Stimulated activated naive CD8-positive, alpha-beta T cell treated with anti-CD3 and anti-CD28 coated beads, Interleukin-15, Interleukin-2, amounts not matched to agents 100 ng/mL and 50 ng/mL, for 24 hours (primary cell): ENCODE results near the gene ALKBH1.
A peak's percentile ranks its signal among the peaks of the same experiment; 100 is the strongest.
"Not testable (repeated sequence)": the region's sequence is repeated elsewhere in the genome, so short reads cannot be mapped to it uniquely, and the experiment has no call there.

Experiments
- H3K27ac Mint-ChIP-seq: one replicate; pipeline ENCODE4 v1.8.0; 2021; ENCODE audit warnings: mild to moderate bottlenecking, mixed read lengths
- H3K27me3 Mint-ChIP-seq: one replicate; pipeline ENCODE4 v1.8.0; 2021; ENCODE audit warnings: mixed read lengths
- H3K36me3 Mint-ChIP-seq: one replicate; pipeline ENCODE4 v1.8.0; 2021; ENCODE audit warnings: low read depth, mixed read lengths
- H3K4me1 Mint-ChIP-seq: one replicate; pipeline ENCODE4 v1.8.0; 2021; ENCODE audit warnings: low read depth, mixed read lengths
- H3K4me3 Mint-ChIP-seq: one replicate; pipeline ENCODE4 v1.8.0; 2021; ENCODE audit warnings: mild to moderate bottlenecking, mixed read lengths
- H3K9me3 Mint-ChIP-seq: one replicate; pipeline ENCODE4 v1.8.0; 2021; ENCODE audit warnings: mixed read lengths

Gene ALKBH1

GRCh38 chr14:77648520-77649200, 59.2 kb downstream of the ALKBH1 start:
- H3K4me3 Mint-ChIP-seq: no peak overlapping the region
- H3K36me3 Mint-ChIP-seq: no peaks in the 10 kb centered on the region
- H3K27ac Mint-ChIP-seq: no peak overlapping the region
- H3K4me1 Mint-ChIP-seq: no peaks in the 10 kb centered on the region
- H3K27me3 Mint-ChIP-seq: no peaks in the 10 kb centered on the region
- H3K9me3 Mint-ChIP-seq: no peaks in the 10 kb centered on the region

- no peak overlapping the region for H3K27ac Mint-ChIP-seq
- no peak overlapping the region for H3K4me3 Mint-ChIP-seq
- H3K27me3 Mint-ChIP-seq: no peaks in the 10 kb centered on the region
- H3K4me1 Mint-ChIP-seq: no peaks in the 10 kb centered on the region
- H3K9me3 Mint-ChIP-seq: no peaks in the 10 kb centered on the region
- H3K36me3 Mint-ChIP-seq: no peaks in the 10 kb centered on the region
Observed at GRCh38 chr14:77647853-77648252, 60.0 kb downstream of the ALKBH1 start.

GRCh38 chr14:77646907-77647306, 60.9 kb downstream of the ALKBH1 start:
- H3K4me1 Mint-ChIP-seq: peaks cover 6% of the 10 kb centered on the region
- H3K4me3 Mint-ChIP-seq: no peak overlapping the region
- H3K27me3 Mint-ChIP-seq: no peaks in the 10 kb centered on the region
- H3K36me3 Mint-ChIP-seq: no peaks in the 10 kb centered on the region
- H3K27ac Mint-ChIP-seq: no peak overlapping the region
- H3K9me3 Mint-ChIP-seq: no peaks in the 10 kb centered on the region

- H3K36me3 Mint-ChIP-seq: no peaks in the 10 kb centered on the region
Observed at GRCh38 chr14:77645520-77646230, 62.1 kb downstream of the ALKBH1 start.

GRCh38 chr14:77642407-77642806, 65.4 kb downstream of the ALKBH1 start:
- Mint-ChIP-seq H3K4me1 (peaks cover 15% of the 10 kb centered on the region), H3K36me3 (no peaks in the 10 kb centered on the region), H3K27ac (peak overlapping the region; percentile 93), H3K27me3 (no peaks in the 10 kb centered on the region), H3K9me3 (no peaks in the 10 kb centered on the region), H3K4me3 (peak overlapping the region; percentile 78)

More at GRCh38 chr14:77645520-77646230, 62.1 kb downstream of the ALKBH1 start:
- Mint-ChIP-seq H3K27ac (no peak overlapping the region), H3K4me3 (no peak overlapping the region), H3K27me3 (no peaks in the 10 kb centered on the region), H3K9me3 (no peaks in the 10 kb centered on the region), H3K4me1 (peaks cover 15% of the 10 kb centered on the region)

GRCh38 chr14:77641534-77642341, 66.1 kb downstream of the ALKBH1 start:
- Mint-ChIP-seq H3K36me3 (no peaks in the 10 kb centered on the region), H3K4me1 (peaks cover 15% of the 10 kb centered on the region), H3K27me3 (no peaks in the 10 kb centered on the region), H3K4me3 (peak overlapping the region; percentile 78), H3K9me3 (no peaks in the 10 kb centered on the region), H3K27ac (peak overlapping the region; percentile 93)

DNA sequence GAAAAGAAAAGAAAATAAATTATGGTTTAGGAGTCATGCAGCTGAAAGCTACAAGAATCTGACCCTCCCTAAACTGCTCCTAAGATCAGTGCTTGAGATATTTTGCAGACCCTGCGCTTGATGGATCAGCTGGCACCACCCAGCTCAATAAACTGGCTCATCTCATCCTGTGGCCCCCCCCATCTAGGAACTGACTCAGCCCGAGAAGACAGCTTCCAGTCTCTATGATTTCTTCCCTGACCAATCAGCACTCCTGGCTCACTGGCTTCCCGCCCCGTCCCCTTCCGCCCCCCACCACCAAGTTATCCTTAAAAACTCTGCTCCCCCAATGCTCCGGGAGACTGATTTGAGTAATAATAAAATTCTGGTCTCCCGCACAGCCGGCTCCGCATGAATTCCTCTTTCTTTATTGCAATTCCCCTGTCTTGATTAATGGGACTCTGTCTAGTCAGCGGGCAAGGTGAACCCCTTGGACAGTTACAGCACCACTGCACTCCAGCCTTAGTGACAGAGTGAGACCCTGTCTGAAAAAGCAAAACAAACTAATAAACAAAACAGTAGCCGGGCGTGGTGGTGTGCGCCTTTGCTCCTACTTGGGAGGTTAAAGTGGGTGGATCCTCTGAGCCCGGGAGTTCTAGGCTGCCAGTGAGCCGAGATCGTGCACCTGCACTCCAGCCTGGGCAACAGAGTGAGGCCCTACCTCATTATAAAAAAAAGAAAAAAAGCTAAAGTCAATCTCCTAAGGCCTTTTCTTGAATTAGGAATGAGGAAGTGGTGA, 66.9 kb downstream of the ALKBH1 start:
- H3K4me3 Mint-ChIP-seq: peak overlapping the region; percentile 78
- peak overlapping the region; percentile 93 for H3K27ac Mint-ChIP-seq

GRCh38 chr14:77638771-77639171, 69.1 kb downstream of the ALKBH1 start:
- H3K4me1 Mint-ChIP-seq: peaks cover 15% of the 10 kb centered on the region
- no peaks in the 10 kb centered on the region for H3K27me3 Mint-ChIP-seq
- H3K27ac Mint-ChIP-seq: no peak overlapping the region
- H3K36me3 Mint-ChIP-seq: no peaks in the 10 kb centered on the region
- no peaks in the 10 kb centered on the region for H3K9me3 Mint-ChIP-seq
- no peak overlapping the region for H3K4me3 Mint-ChIP-seq

More for the DNA sequence above, 66.9 kb downstream of the ALKBH1 start:
- Mint-ChIP-seq H3K36me3 (no peaks in the 10 kb centered on the region), H3K4me1 (peaks cover 15% of the 10 kb centered on the region), H3K27me3 (no peaks in the 10 kb centered on the region), H3K9me3 (no peaks in the 10 kb centered on the region)

- not testable (repeated sequence) for H3K4me3 Mint-ChIP-seq, H3K36me3 Mint-ChIP-seq, H3K27me3 Mint-ChIP-seq, H3K9me3 Mint-ChIP-seq, H3K27ac Mint-ChIP-seq, H3K4me1 Mint-ChIP-seq
Observed at GRCh38 chr14:77635869-77636268, 72.0 kb downstream of the ALKBH1 start.

- not testable (repeated sequence) for H3K27ac Mint-ChIP-seq, H3K4me1 Mint-ChIP-seq, H3K27me3 Mint-ChIP-seq, H3K4me3 Mint-ChIP-seq, H3K36me3 Mint-ChIP-seq, H3K9me3 Mint-ChIP-seq
Observed at GRCh38 chr14:77635466-77635865, 72.4 kb downstream of the ALKBH1 start.

- H3K4me3 Mint-ChIP-seq: no peak overlapping the region
- no peaks in the 10 kb centered on the region for H3K36me3 Mint-ChIP-seq
- H3K4me1 Mint-ChIP-seq: no peaks in the 10 kb centered on the region
- peaks cover 5% of the 10 kb centered on the region for H3K9me3 Mint-ChIP-seq
- no peak overlapping the region for H3K27ac Mint-ChIP-seq
- H3K27me3 Mint-ChIP-seq: no peaks in the 10 kb centered on the region
Observed at GRCh38 chr14:77630111-77630510, 77.7 kb downstream of the ALKBH1 start.

- no peaks in the 10 kb centered on the region for H3K4me1 Mint-ChIP-seq
- no peaks in the 10 kb centered on the region for H3K36me3 Mint-ChIP-seq
- no peak overlapping the region for H3K27ac Mint-ChIP-seq
- H3K9me3 Mint-ChIP-seq: peaks cover 5% of the 10 kb centered on the region
- no peak overlapping the region for H3K4me3 Mint-ChIP-seq
- no peaks in the 10 kb centered on the region for H3K27me3 Mint-ChIP-seq
Observed at GRCh38 chr14:77625360-77625759, 82.5 kb downstream of the ALKBH1 start.

GRCh38 chr14:77623201-77623600, 84.6 kb downstream of the ALKBH1 start:
- H3K36me3 Mint-ChIP-seq: no peaks in the 10 kb centered on the region
- no peak overlapping the region for H3K4me3 Mint-ChIP-seq
- no peaks in the 10 kb centered on the region for H3K4me1 Mint-ChIP-seq
- no peaks in the 10 kb centered on the region for H3K9me3 Mint-ChIP-seq
- no peaks in the 10 kb centered on the region for H3K27me3 Mint-ChIP-seq
- no peak overlapping the region for H3K27ac Mint-ChIP-seq
